Ovary (tissue), 9 donors: Measurements from ENCODE around the gene E2F7. TPM values are rescaled to one million over a fixed set of nuclear protein-coding genes. Genes with fewer than 3 reads are reported as not detected.

Experiments used
- DNase-seq, 5 donors: peaks; one replicate each; pipeline ENCODE4 v3.0.0-alpha.2; 2019 to 2020
- H3K27ac ChIP-seq, 2 donors: fragments of 200-600 bp; one replicate each; pipeline versions ENCODE4 v1.5.1 to v1.8.0; 2019 to 2022
- H3K27me3 ChIP-seq: fragments of 200-600 bp; one replicate; pipeline ENCODE4 v1.8.0; 2022
- H3K36me3 ChIP-seq: fragments of 200-600 bp; sonication (generic); one replicate; pipeline ENCODE4 v1.5.1; 2019
- H3K4me1 ChIP-seq: one replicate; pipeline ENCODE4 v1.8.1; 2013; ENCODE audit warnings: mild to moderate bottlenecking, moderate library complexity; ENCODE audit not compliant: insufficient read depth
- H3K4me3 ChIP-seq: fragments of 200-600 bp; sonication (generic); one replicate; pipeline ENCODE4 v1.5.1; 2017
- H3K9me3 ChIP-seq, 2 donors: fragments of 200-600 bp in 1 of 2; sonication (generic) in 1 of 2; one replicate each; pipeline versions ENCODE4 v1.5.1 to v1.8.1; 2013 to 2019; ENCODE audit warnings: mild to moderate bottlenecking in 1 of 2, moderate library complexity in 1 of 2
- CTCF ChIP-seq, 3 donors: fragments of 450-650 bp in 2 of 3; fragments of 200-600 bp in 1 of 3; IDR thresholded peaks; one replicate each; pipeline versions ENCODE4 v1.5.1 to v1.8.0; 2016 to 2022; ENCODE audit warnings: antibody characterized with exemption in 3 of 3, mild to moderate bottlenecking in 1 of 3
- EP300 ChIP-seq: sonication (generic); formaldehyde crosslinking; IDR thresholded peaks from one replicate; pipeline ENCODE4 v1.6.1; 2017; ENCODE audit warnings: antibody characterized with exemption
- POLR2A ChIP-seq: fragments of 450-650 bp; IDR thresholded peaks from one replicate; pipeline ENCODE4 v1.6.1; 2017; ENCODE audit warnings: antibody characterized with exemption, mild to moderate bottlenecking, moderate library complexity
- WGBS, 3 donors: extraction: QIAGEN DNeasy Blood & Tissue Kit in 1 of 3; methylation state at CpG; one replicate each; pipeline versions ENCODE4 v1.1.5 to v1.1.7; 2013 to 2017; 5-methylcytosine and 5-hydroxymethylcytosine counted together
- intact Hi-C, 4 donors: fragments of 100-400 bp; cut with DNase I; formaldehyde crosslinking; loops; one replicate each; pipeline versions ENCODE4 v1.11.0 to v1.15.1; 2022 to 2023
- polyA plus RNA-seq, 2 donors: library from polyadenylated mRNA; stranded (reverse); fragments of 200-250 nt in 1 of 2; fragments of 350-450 nt in 1 of 2; fragmentation: Illumina TruSeq in 1 of 2; extraction: RNeasy Lipid Tissue Mini Kit (QIAGEN cat#74804) in 1 of 2; gene quantifications; one replicate each; pipeline ENCODE4 v1.2.3, GENCODE V29; 2013 to 2014
- total RNA-seq, 7 donors: library from RNA; depleted of rRNA in 2 of 7; stranded (reverse); fragments of >200 nt in 2 of 7; fragmentation: NEBNext Ultra II Directional in 3 of 7; extraction: Animal tissue kit (Norgen Biotek cat#: 25700) in 3 of 7; gene quantifications; one replicate each; pipeline versions ENCODE4 v1.1.0 to v1.2.4, GENCODE V29; 2016 to 2023
- donor health status: DM: no; HTN: no; CAD: no; lungs with moderate emphysema.
- donor health status: DM: no; HTN: no; CAD: no.
- donor health status: Bipolar disorder and iron deficiency.
- donor health status: DM: yes; HTN: yes; CAD: no.
- donor health status: DM: no; HTN: no; CAD: no.
- donor health status: DM: yes; HTN: yes; CAD: no.

The E2F7 gene
- total and polyA plus RNA-seq, 9 donors = 0.12 to 1.3 (median 0.45) TPM; not detected in 2

GRCh38 chr12:77072833-77073495 is 7.6 kb upstream of the E2F7 start:
- DNase-seq = no peak
- 62 to 78% (median 68%) methylated on average over 3 of the region's 3 CpGs for WGBS, 3 donors
- Histone ChIP-seq H3K4me1 (no peaks in the 10 kb centered on the region), H3K4me3 (no peak overlapping the region), H3K9me3 (no peaks in the 10 kb centered on the region), H3K27ac (no peak overlapping the region), H3K36me3 (no peaks in the 10 kb centered on the region), H3K27me3 (no peaks in the 10 kb centered on the region)
- intact Hi-C loops = no loop called here
- TF ChIP-seq EP300 (no peak), CTCF (IDR thresholded peaks at IDR 0.05) (no peak), POLR2A (no peak)

- H3K4me1 ChIP-seq = no peaks in the 10 kb centered on the region
- no peak overlapping the region for H3K27ac ChIP-seq
- WGBS, 3 donors = 70 to 74% (median 74%) methylated on average over 5 of the region's 5 CpGs
- DNase-seq = no peak
- TF ChIP-seq CTCF (IDR thresholded peaks at IDR 0.05) (no peak), EP300 (no peak), POLR2A (no peak)
- H3K4me3 ChIP-seq = no peak overlapping the region
- intact Hi-C loops = no loop called here
- H3K36me3 ChIP-seq = no peaks in the 10 kb centered on the region
- H3K27me3 ChIP-seq = no peaks in the 10 kb centered on the region
- no peaks in the 10 kb centered on the region for H3K9me3 ChIP-seq
Measured at GRCh38 chr12:77070800-77071449, 5.6 kb upstream of the E2F7 start.

GRCh38 chr12:77070382-77070781 is 5.0 kb upstream of the E2F7 start:
- intact Hi-C loops = no loop called here
- Histone ChIP-seq H3K4me1 (no peaks in the 10 kb centered on the region), H3K27me3 (no peaks in the 10 kb centered on the region), H3K4me3 (no peak overlapping the region), H3K9me3 (no peaks in the 10 kb centered on the region), H3K27ac (no peak overlapping the region), H3K36me3 (no peaks in the 10 kb centered on the region)
- TF ChIP-seq EP300 (no peak), CTCF (IDR thresholded peaks at IDR 0.05) (no peak), POLR2A (no peak)
- no peak for DNase-seq
- WGBS, 3 donors = 68 to 76% (median 70%) methylated on average over 3 of the region's 3 CpGs

- Histone ChIP-seq H3K9me3 (no peaks in the 10 kb centered on the region), H3K4me1 (no peaks in the 10 kb centered on the region), H3K36me3 (no peaks in the 10 kb centered on the region), H3K27ac (no peak overlapping the region), H3K27me3 (no peaks in the 10 kb centered on the region), H3K4me3 (peak overlapping the region; percentile 67)
- no peak for DNase-seq
- intact Hi-C loops = loop anchor here in 2 of 4 donors (10.0 kb wide), 2 partner anchors 620 to 1820 kb away; no protein-coding TSS in a partner anchor
- 1 to 2% (median 1%) methylated on average over 21 to 24 of the region's 24 CpGs for WGBS, 3 donors
- no peak for TF ChIP-seq CTCF (IDR thresholded peaks at IDR 0.05)
- TF ChIP-seq POLR2A = no peak
- no peak for TF ChIP-seq EP300
Measured at GRCh38 chr12:77064896-77065360, 441 bp downstream of the E2F7 start.
